HG03432 (cell line): Measurements from ENCODE around the gene UBE2I.
"Not testable (repeated sequence)": the region's sequence is repeated elsewhere in the genome, so short reads cannot be mapped to it uniquely, and the experiment has no call there.

Experiments
- ATAC-seq: cut with Tn5 transposase; IDR thresholded peaks from one replicate; pipeline ENCODE4 v1.9.1; 2021; ENCODE audit warnings: mild to moderate bottlenecking, moderate library complexity; ENCODE audit not compliant: unreplicated experiment

The UBE2I gene

GRCh38 chr16:1327619-1327947 lies 18.1 kb downstream of the UBE2I start:
- no peak for ATAC-seq

GRCh38 chr16:1328136-1328535 lies 18.7 kb downstream of the UBE2I start:
- ATAC-seq = not testable (repeated sequence)

GRCh38 chr16:1328961-1329360 lies 19.5 kb downstream of the UBE2I start:
- ATAC-seq = not testable (repeated sequence)

GRCh38 chr16:1330260-1330914 lies 21.0 kb downstream of the UBE2I start:
- no peak for ATAC-seq

- ATAC-seq = no peak
These were observed 21.7 kb downstream of the UBE2I start for GRCh38 chr16:1330931-1331711.

- ATAC-seq = no peak
These were observed 22.5 kb downstream of the UBE2I start for GRCh38 chr16:1331712-1332617.

GRCh38 chr16:1332618-1333148 lies 23.2 kb downstream of the UBE2I start:
- no peak for ATAC-seq

- no peak for ATAC-seq
These were observed 23.8 kb downstream of the UBE2I start, which contains the start of gene BAIAP3 for GRCh38 chr16:1333149-1333812. Gene BAIAP3, plus strand, starts transcription at chr16:1333645. Its CDS starts 4,905 bp downstream, at chr16:1338550.

GRCh38 chr16:1333854-1334700 lies 24.6 kb downstream of the UBE2I start:
- no peak for ATAC-seq

- ATAC-seq = no peak
These were observed 25.3 kb downstream of the UBE2I start for GRCh38 chr16:1334739-1335138.

GRCh38 chr16:1335211-1335971 lies 26.0 kb downstream of the UBE2I start:
- no peak for ATAC-seq

- no peak for ATAC-seq
These were observed 26.6 kb downstream of the UBE2I start for GRCh38 chr16:1335996-1336395.

- ATAC-seq = no peak
These were observed 27.2 kb downstream of the UBE2I start for GRCh38 chr16:1336619-1337018.

GRCh38 chr16:1337486-1337885 lies 28.1 kb downstream of the UBE2I start:
- no peak for ATAC-seq

- ATAC-seq = no peak
These were observed 28.8 kb downstream of the UBE2I start for GRCh38 chr16:1338119-1338730.

GRCh38 chr16:1338855-1339675 lies 29.6 kb downstream of the UBE2I start:
- ATAC-seq = no peak

GRCh38 chr16:1340730-1341494 lies 31.5 kb downstream of the UBE2I start:
- no peak for ATAC-seq
